ENCODE measurements around the gene ATG5.

Gene ATG5

GRCh38 chr6:106293116-106293515 is 32.4 kb downstream of the ATG5 start:
- no peak for TF ChIP-seq CTCF (conservative IDR thresholded peaks at IDR 0.05; ENCODE audit: control insufficient read depth, insufficient read depth, low read depth, low read length)
- no peak for DNase-seq (ENCODE audit: low read depth)
- no peak overlapping the region for H3K4me3 ChIP-seq (ENCODE audit: control insufficient read depth, low read depth, low read length)

GRCh38 chr6:106290954-106291353 is 34.6 kb downstream of the ATG5 start:
- H3K4me3 ChIP-seq (ENCODE audit: control insufficient read depth, low read depth, low read length) = no peak overlapping the region
- DNase-seq (ENCODE audit: low read depth) = no peak
- TF ChIP-seq CTCF (conservative IDR thresholded peaks at IDR 0.05; ENCODE audit: control insufficient read depth, insufficient read depth, low read depth, low read length) = no peak

GRCh38 chr6:106290032-106290431 is 35.5 kb downstream of the ATG5 start:
- H3K4me3 ChIP-seq (ENCODE audit: control insufficient read depth, low read depth, low read length) = no peak overlapping the region
- DNase-seq (ENCODE audit: low read depth) = no peak
- no peak for TF ChIP-seq CTCF (conservative IDR thresholded peaks at IDR 0.05; ENCODE audit: control insufficient read depth, insufficient read depth, low read depth, low read length)

GRCh38 chr6:106287215-106287614 is 38.3 kb downstream of the ATG5 start:
- H3K4me3 ChIP-seq (ENCODE audit: control insufficient read depth, low read depth, low read length) = no peak overlapping the region
- DNase-seq (ENCODE audit: low read depth) = no peak
- no peak for TF ChIP-seq CTCF (conservative IDR thresholded peaks at IDR 0.05; ENCODE audit: control insufficient read depth, insufficient read depth, low read depth, low read length)

- no peak overlapping the region for H3K4me3 ChIP-seq (ENCODE audit: control insufficient read depth, low read depth, low read length)
- no peak for TF ChIP-seq CTCF (conservative IDR thresholded peaks at IDR 0.05; ENCODE audit: control insufficient read depth, insufficient read depth, low read depth, low read length)
- DNase-seq (ENCODE audit: low read depth) = no peak
Observed at GRCh38 chr6:106286746-106287145, 38.8 kb downstream of the ATG5 start.

- H3K4me3 ChIP-seq (ENCODE audit: control insufficient read depth, low read depth, low read length) = no peak overlapping the region
- TF ChIP-seq CTCF (conservative IDR thresholded peaks at IDR 0.05; ENCODE audit: control insufficient read depth, insufficient read depth, low read depth, low read length) = no peak
- no peak for DNase-seq (ENCODE audit: low read depth)
Observed at GRCh38 chr6:106283481-106283880, 42.1 kb downstream of the ATG5 start.

- no peak for TF ChIP-seq CTCF (conservative IDR thresholded peaks at IDR 0.05; ENCODE audit: control insufficient read depth, insufficient read depth, low read depth, low read length)
- H3K4me3 ChIP-seq (ENCODE audit: control insufficient read depth, low read depth, low read length) = no peak overlapping the region
- peak; percentile 26 for DNase-seq (ENCODE audit: low read depth)
Observed at GRCh38 chr6:106281661-106282060, 43.9 kb downstream of the ATG5 start.

All from fibroblast of mammary gland (primary cell).